Lower leg skin (tissue), 4 donors: ENCODE results near the gene HDAC7. TPM values are rescaled to one million over a fixed set of nuclear protein-coding genes. Genes with fewer than 3 reads are reported as not detected.

Experiments
- DNase-seq, 2 donors: peaks; one replicate each; pipeline ENCODE4 v3.0.0-alpha.2; 2019; ENCODE audit warnings: low spot score in 2 of 2
- H3K4me3 ChIP-seq: fragments of 200-600 bp; sonication (generic); 2 replicates; pipeline ENCODE4 v1.5.1; 2017; ENCODE audit warnings: mild to moderate bottlenecking, low read depth; ENCODE audit not compliant: poor library complexity, severe bottlenecking
- CTCF ChIP-seq, 3 donors: fragments of 450-650 bp; IDR thresholded peaks; one replicate each; pipeline ENCODE4 v1.5.1; 2016; ENCODE audit warnings: antibody characterized with exemption in 3 of 3, mild to moderate bottlenecking in 3 of 3, moderate library complexity in 2 of 3
- POLR2A ChIP-seq, 2 donors: fragments of 450-650 bp; IDR thresholded peaks; one replicate each; pipeline ENCODE4 v1.6.1; 2016 to 2017; ENCODE audit warnings: antibody characterized with exemption in 2 of 2, mild to moderate bottlenecking in 1 of 2, moderate library complexity in 1 of 2
- WGBS, 2 donors: methylation state at CpG; one replicate each; pipeline ENCODE4 v1.1.5; 2018; 5-methylcytosine and 5-hydroxymethylcytosine counted together
- intact Hi-C: fragments of 100-400 bp; cut with DNase I; formaldehyde crosslinking; loops from one replicate; pipeline ENCODE4 v1.15.0; 2023; ENCODE audit warnings: low total_unique reads
- total RNA-seq, 4 donors: library from RNA; depleted of rRNA; stranded (reverse); fragments of >200 nt; gene quantifications; one replicate each; pipeline ENCODE4 v1.1.0, GENCODE V29; 2016

HDAC7 gene
- total RNA-seq, 4 donors from 2014 or later: 56.3 to 114 (median 63.5) TPM

- no peak for TF ChIP-seq CTCF (IDR thresholded peaks at IDR 0.05)
- TF ChIP-seq POLR2A (IDR thresholded peaks at IDR 0.05): no peak
- WGBS, 2 donors: 47 to 61% methylated on average over 4 of the region's 4 CpGs
- intact Hi-C loops: loop anchor here (10.0 kb wide), 1 partner anchor 103 kb away; no protein-coding TSS in a partner anchor
- DNase-seq: no peak
- H3K4me3 ChIP-seq: no peak overlapping the region
These were observed 22.2 kb upstream of the HDAC7 start for GRCh38 chr12:47841910-47842309.

GRCh38 chr12:47841501-47841900 is 21.8 kb upstream of the HDAC7 start:
- intact Hi-C loops: loop anchor here (10.0 kb wide), 1 partner anchor 103 kb away; no protein-coding TSS in a partner anchor
- no peak overlapping the region for H3K4me3 ChIP-seq
- TF ChIP-seq POLR2A (IDR thresholded peaks at IDR 0.05) (no peak), CTCF (IDR thresholded peaks at IDR 0.05) (no peak)
- no peak for DNase-seq
- 51 to 71% methylated on average over 2 of the region's 2 CpGs for WGBS, 2 donors

- TF ChIP-seq CTCF (IDR thresholded peaks at IDR 0.05) (no peak), POLR2A (IDR thresholded peaks at IDR 0.05) (no peak)
- WGBS, 2 donors: 92 to 97% methylated on average over 1 of the region's 1 CpG
- no peak for DNase-seq
- intact Hi-C loops: loop anchor here (10.0 kb wide), 1 partner anchor 104 kb away; no protein-coding TSS in a partner anchor
- no peak overlapping the region for H3K4me3 ChIP-seq
These were observed 20.9 kb upstream of the HDAC7 start for GRCh38 chr12:47840571-47840970.

GRCh38 chr12:47839214-47839876 is 19.6 kb upstream of the HDAC7 start:
- DNase-seq: no peak
- no peak for TF ChIP-seq CTCF (IDR thresholded peaks at IDR 0.05)
- no peak for TF ChIP-seq POLR2A (IDR thresholded peaks at IDR 0.05)
- no peak overlapping the region for H3K4me3 ChIP-seq
- intact Hi-C loops: loop anchor here (5.0 kb wide), 4 partner anchors 42 to 122 kb away; no protein-coding TSS in a partner anchor
- WGBS, 2 donors: 63 to 65% methylated on average over 8 of the region's 8 CpGs

DNA sequence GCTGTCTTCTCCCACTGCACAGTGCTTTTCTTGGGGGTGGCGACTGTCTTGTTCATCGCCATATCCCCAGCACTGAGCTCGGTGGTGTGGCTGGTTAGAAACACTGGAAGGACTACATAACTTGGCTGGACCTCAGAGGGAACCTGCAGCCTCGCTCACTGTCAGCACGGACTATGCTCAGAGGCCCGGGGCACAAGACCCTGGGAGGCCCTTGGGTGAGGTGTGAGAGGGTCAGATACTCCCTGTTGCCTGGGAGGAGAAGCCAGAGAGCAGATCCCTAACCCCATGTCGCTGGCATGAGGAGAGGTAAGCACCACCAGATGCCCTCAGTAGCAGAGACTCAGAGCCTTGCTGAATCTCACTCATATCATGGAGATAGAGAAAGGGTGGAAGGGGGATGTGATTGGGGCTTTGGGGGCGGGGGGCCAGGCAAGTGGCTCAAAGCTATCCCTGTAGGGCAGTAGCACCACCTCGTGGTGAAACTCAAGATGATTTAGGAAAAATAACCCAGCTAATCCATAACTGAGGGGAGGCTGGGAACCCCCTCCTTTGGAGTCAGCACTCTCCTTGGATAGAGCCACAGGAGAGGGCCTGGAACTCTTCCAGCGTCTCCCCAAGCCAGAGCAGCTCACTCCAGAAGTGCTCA is 18.7 kb upstream of the HDAC7 start:
- no peak for DNase-seq
- 35 to 40% methylated on average over 10 of the region's 10 CpGs for WGBS, 2 donors
- no peak for TF ChIP-seq POLR2A (IDR thresholded peaks at IDR 0.05)
- TF ChIP-seq CTCF (IDR thresholded peaks at IDR 0.05): no peak
- no peak overlapping the region for H3K4me3 ChIP-seq
- intact Hi-C loops: loop anchor here (5.0 kb wide), 4 partner anchors 41 to 121 kb away; no protein-coding TSS in a partner anchor
